Parathyroid adenoma (tissue), 2 donors: ENCODE measurements around the gene TCF7L2.

Source experiments
- H2AFZ ChIP-seq: fragments of 300-600 bp; sonication (generic); one replicate; pipeline ENCODE4 v1.7.0; 2017; ENCODE audit warnings: antibody characterized with exemption, mild to moderate bottlenecking
- H3K27ac ChIP-seq: fragments of 300-600 bp; sonication (generic); one replicate; pipeline ENCODE4 v1.7.0; 2017
- H3K27me3 ChIP-seq: fragments of 300-600 bp; sonication (generic); one replicate; pipeline ENCODE4 v1.7.0; 2017; ENCODE audit warnings: low read length; ENCODE audit not compliant: control insufficient read depth, insufficient read depth
- H3K36me3 ChIP-seq: fragments of 300-600 bp; sonication (generic); one replicate; pipeline ENCODE4 v1.7.0; 2017; ENCODE audit warnings: low read length; ENCODE audit not compliant: control insufficient read depth, insufficient read depth
- H3K4me1 ChIP-seq: fragments of 300-600 bp; sonication (generic); one replicate; pipeline ENCODE4 v1.7.0; 2017; ENCODE audit warnings: control low read depth
- H3K4me2 ChIP-seq: fragments of 300-600 bp; sonication (generic); one replicate; pipeline ENCODE4 v1.7.0; 2017; ENCODE audit warnings: low read length
- H3K4me3 ChIP-seq: fragments of 300-600 bp; sonication (generic); one replicate; pipeline ENCODE4 v1.7.0; 2017; ENCODE audit warnings: low read depth, low read length
- H3K79me2 ChIP-seq: fragments of 300-600 bp; sonication (generic); one replicate; pipeline ENCODE4 v1.7.0; 2017; ENCODE audit warnings: control low read depth
- H3K9ac ChIP-seq: fragments of 300-600 bp; sonication (generic); one replicate; pipeline ENCODE4 v1.7.0; 2017; ENCODE audit warnings: mild to moderate bottlenecking
- H3K9me3 ChIP-seq: fragments of 300-600 bp; sonication (generic); one replicate; pipeline ENCODE4 v1.7.0; 2017; ENCODE audit warnings: low read length; ENCODE audit not compliant: control insufficient read depth
- TF ChIP-seq, protein P1 (sequence below): fragments of 300-600 bp; sonication (generic); IDR thresholded peaks from one replicate; pipeline ENCODE4 v1.7.0; 2017; ENCODE audit warnings: antibody characterized with exemption, mild to moderate bottlenecking
- donor health status: primary hyperparathyroidism.

The TCF7L2 gene

DNA sequence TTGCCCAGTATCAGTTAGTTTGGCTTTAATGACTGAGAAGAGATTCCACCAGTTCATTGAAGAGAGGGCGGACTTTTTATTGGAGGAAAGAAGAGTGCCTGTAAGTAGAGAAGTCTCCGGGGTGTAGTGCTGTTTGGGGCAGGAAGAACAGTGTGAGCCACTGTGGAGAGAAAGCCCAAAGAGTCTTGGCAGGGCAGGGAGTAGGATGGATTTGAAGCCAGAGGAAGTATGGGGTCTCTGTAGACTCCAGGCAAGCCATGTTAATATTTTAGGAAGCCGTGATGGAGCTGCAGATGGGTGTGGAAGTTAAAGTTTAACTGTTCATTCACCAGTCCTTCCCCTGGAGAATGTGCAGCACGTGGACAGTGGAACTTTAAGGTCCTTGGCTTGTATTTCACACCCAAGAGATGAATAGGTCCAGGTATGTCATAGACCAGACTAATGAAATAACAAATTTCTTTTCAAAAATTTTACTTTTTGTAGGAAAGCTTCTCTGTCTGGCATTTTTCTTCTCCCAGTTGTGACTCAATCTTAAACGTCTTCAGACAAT is 54.1 kb downstream of the TCF7L2 start:
- Histone ChIP-seq H3K27me3 (no peaks in the 10 kb centered on the region), H3K27ac (no peak overlapping the region), H3K4me3 (no peak overlapping the region), H3K9me3 (no peaks in the 10 kb centered on the region), H3K36me3 (no peaks in the 10 kb centered on the region), H2AFZ (no peak overlapping the region), H3K4me1 (peaks cover 11% of the 10 kb centered on the region), H3K4me2 (no peak overlapping the region), H3K79me2 (peaks cover 65% of the 10 kb centered on the region), H3K9ac (no peak overlapping the region)
- TF ChIP-seq, protein P1, sequence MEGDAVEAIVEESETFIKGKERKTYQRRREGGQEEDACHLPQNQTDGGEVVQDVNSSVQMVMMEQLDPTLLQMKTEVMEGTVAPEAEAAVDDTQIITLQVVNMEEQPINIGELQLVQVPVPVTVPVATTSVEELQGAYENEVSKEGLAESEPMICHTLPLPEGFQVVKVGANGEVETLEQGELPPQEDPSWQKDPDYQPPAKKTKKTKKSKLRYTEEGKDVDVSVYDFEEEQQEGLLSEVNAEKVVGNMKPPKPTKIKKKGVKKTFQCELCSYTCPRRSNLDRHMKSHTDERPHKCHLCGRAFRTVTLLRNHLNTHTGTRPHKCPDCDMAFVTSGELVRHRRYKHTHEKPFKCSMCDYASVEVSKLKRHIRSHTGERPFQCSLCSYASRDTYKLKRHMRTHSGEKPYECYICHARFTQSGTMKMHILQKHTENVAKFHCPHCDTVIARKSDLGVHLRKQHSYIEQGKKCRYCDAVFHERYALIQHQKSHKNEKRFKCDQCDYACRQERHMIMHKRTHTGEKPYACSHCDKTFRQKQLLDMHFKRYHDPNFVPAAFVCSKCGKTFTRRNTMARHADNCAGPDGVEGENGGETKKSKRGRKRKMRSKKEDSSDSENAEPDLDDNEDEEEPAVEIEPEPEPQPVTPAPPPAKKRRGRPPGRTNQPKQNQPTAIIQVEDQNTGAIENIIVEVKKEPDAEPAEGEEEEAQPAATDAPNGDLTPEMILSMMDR: no peak

DNA sequence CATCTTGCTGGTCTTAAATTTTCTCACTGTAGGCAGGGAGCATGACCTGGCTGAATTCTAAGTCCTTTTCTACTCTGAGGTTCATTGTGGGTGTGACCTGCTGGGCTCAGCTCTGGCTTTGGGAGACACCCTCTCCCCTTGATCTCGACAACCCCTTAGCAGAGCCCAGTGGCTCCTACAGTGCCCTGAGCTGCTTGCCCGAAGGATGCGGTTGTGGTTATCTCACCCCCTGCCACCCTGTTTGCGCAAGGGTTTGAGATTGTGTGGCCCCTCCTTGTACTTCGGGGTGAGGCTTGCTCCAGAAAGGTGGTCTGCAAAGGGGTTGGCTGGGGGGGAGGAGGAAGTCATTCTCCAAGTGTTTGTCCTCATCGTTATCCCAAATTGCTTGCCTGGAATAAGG is 55.3 kb downstream of the TCF7L2 start:
- Histone ChIP-seq H3K4me3 (no peak overlapping the region), H3K9ac (no peak overlapping the region), H3K27me3 (no peaks in the 10 kb centered on the region), H3K4me1 (peaks cover 11% of the 10 kb centered on the region), H3K79me2 (peaks cover 78% of the 10 kb centered on the region), H2AFZ (no peak overlapping the region), H3K27ac (no peak overlapping the region), H3K9me3 (no peaks in the 10 kb centered on the region), H3K4me2 (no peak overlapping the region), H3K36me3 (no peaks in the 10 kb centered on the region)
- TF ChIP-seq, protein P1: no peak

DNA sequence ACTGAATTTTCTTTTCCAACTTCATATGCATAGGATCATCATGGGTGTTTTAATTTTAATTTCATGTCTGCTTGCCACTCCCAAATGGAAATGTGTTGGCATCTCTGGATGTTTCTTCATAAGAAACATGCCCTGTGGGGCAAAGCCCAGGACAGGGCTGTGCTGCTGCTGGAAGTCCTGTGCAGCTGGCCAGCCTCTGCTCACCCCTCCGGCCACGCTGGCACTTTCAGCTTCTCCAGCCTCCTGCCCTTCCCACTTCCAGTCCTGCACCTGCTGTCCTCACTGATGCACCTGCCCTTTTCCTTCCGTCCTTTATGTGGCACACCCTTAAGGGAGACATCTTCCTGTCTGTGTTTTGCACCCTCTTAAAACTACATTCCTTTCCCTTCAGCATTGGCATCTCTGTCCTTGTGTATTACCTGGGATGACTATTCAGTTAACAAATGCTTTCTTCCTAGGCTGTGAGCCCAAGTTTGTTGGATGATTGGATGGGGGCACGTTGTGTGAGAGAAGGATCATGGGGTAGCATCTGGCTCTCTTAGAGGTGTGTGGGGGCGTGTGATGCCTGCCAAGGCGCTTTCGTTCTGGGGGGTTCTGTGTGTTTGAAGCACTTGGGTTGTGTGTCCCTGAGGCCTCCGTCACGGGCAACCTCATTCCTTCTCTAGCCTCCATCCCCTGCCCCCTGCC is 56.8 kb downstream of the TCF7L2 start:
- Histone ChIP-seq H3K9me3 (no peaks in the 10 kb centered on the region), H3K4me1 (peaks cover 6% of the 10 kb centered on the region), H3K4me2 (no peak overlapping the region), H3K27me3 (no peaks in the 10 kb centered on the region), H2AFZ (no peak overlapping the region), H3K9ac (no peak overlapping the region), H3K4me3 (no peak overlapping the region), H3K79me2 (peaks cover 82% of the 10 kb centered on the region), H3K27ac (no peak overlapping the region), H3K36me3 (no peaks in the 10 kb centered on the region)
- TF ChIP-seq, protein P1: no peak

DNA sequence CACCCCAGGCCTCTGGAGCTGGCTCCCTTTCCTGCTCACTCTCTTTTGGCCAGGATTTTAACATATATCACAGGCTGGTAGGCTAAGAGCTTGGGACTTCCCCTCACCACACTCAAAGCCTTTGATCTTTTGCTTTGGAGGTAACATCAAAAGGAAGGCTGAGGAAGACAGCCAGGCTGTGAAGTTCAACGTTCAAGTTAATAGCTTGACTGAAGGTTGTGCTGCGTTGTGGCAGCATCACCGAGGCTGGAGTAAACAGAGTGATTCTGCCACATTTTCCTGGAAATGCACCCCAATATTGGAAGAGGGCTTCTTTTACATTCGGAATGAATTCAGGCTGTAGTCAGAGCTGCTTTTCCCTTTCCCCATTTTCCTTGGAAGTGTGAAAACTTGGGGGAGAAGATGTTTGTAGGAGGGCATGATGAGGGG is 57.3 kb downstream of the TCF7L2 start:
- Histone ChIP-seq H3K36me3 (no peaks in the 10 kb centered on the region), H3K27me3 (no peaks in the 10 kb centered on the region), H3K4me2 (no peak overlapping the region), H3K9me3 (no peaks in the 10 kb centered on the region), H3K4me3 (no peak overlapping the region), H3K79me2 (peaks cover 82% of the 10 kb centered on the region), H3K4me1 (peaks cover 6% of the 10 kb centered on the region), H3K27ac (no peak overlapping the region), H3K9ac (no peak overlapping the region), H2AFZ (no peak overlapping the region)
- TF ChIP-seq, protein P1: no peak

DNA sequence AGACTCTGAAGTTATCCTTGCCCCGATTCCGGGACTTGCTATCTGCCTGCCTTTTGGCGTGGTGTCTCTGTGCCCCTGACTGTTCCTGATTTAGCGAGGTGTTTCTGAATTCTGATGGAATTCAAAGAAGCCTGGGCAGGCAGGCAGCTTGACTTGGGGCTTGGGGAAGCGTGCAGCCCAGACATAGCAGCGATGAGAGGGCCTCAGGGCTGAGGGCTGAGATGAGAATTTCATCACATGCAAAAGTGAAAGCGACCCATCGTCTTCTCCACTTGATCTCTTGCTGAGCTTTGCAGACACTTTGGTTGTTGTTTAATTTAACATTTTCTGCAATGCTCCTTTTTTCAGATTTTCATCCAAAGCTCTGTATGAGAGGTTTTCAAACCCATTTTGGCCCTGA is 57.8 kb downstream of the TCF7L2 start:
- Histone ChIP-seq H3K9me3 (no peaks in the 10 kb centered on the region), H3K4me1 (peaks cover 6% of the 10 kb centered on the region), H3K9ac (no peak overlapping the region), H3K79me2 (peaks cover 82% of the 10 kb centered on the region), H3K4me3 (no peak overlapping the region), H3K36me3 (no peaks in the 10 kb centered on the region), H3K4me2 (no peak overlapping the region), H2AFZ (no peak overlapping the region), H3K27me3 (no peaks in the 10 kb centered on the region), H3K27ac (no peak overlapping the region)
- TF ChIP-seq, protein P1: no peak
